GM12892 (cell line): ENCODE data around the gene LRMDA.

Experiments used
- POLR2A ChIP-seq: IDR thresholded peaks from 2 replicates; pipeline ENCODE4 v1.6.1; 2011; ENCODE audit warnings: low read depth, low read length, control low read depth
- POLR2AphosphoS5 ChIP-seq: IDR thresholded peaks from 2 replicates; pipeline ENCODE4 v1.6.1; 2011; ENCODE audit warnings: low read depth, low read length, control low read depth

DNA sequence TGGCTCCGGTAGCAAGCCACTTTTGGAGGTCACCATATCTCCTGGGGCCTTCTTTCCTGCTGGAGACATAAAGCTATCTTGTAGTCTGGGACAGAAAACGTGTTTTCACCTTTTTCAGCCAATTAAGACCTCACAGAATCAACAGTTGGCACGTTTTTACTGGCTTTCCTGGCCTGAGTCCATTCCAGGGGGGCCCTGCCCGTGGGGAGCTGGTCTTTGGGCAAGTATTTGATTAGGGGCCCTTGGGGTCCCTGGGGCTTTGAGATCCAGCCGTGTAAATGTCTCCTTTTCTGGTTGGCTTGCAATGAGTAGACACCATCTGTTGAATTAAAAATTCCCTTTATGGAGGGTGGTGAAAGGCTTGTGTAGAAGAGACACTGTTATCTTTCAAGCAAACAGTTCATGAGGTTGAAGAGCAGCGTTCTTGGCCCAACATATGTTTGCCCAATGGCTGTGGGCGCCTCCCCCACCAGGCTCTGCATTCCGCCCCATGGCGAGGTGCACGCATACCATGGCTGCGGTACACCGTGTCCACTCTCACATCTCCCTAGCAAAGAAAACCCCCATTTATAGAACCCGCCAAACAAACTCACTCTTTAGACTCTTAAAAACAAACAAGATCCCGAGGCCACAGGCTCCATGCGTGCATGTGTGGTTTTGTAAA, 593.2 kb downstream of the LRMDA start:
- no peak for TF ChIP-seq POLR2A
- TF ChIP-seq POLR2AphosphoS5: no peak
